WTC11 (cell line): Measurements from ENCODE around the gene GOLPH3.

Source experiments
- CREB1 ChIP-seq: sonication (generic); formaldehyde crosslinking; IDR thresholded peaks from 2 replicates; pipeline ENCODE4 v1.8.0; 2023; ENCODE audit warnings: mild to moderate bottlenecking, missing genetic modification reagents
- CTCF ChIP-seq: fragments of 200-600 bp; IDR thresholded peaks from 2 replicates; pipeline ENCODE4 v1.8.0; 2022; ENCODE audit warnings: antibody characterized with exemption
- E2F5 ChIP-seq: sonication (generic); formaldehyde crosslinking; IDR thresholded peaks from 2 replicates; pipeline ENCODE4 v1.8.1; 2022; ENCODE audit warnings: mild to moderate bottlenecking, moderate library complexity, missing genetic modification reagents
- FOXK1 ChIP-seq: sonication (generic); formaldehyde crosslinking; IDR thresholded peaks from 2 replicates; pipeline ENCODE4 v1.8.0; 2022; ENCODE audit warnings: mild to moderate bottlenecking, moderate library complexity, missing genetic modification reagents
- GABPB1 ChIP-seq: sonication (generic); formaldehyde crosslinking; IDR thresholded peaks from 2 replicates; pipeline ENCODE4 v1.8.1; 2023; ENCODE audit warnings: mild to moderate bottlenecking, missing genetic modification reagents
- PREB ChIP-seq: sonication (generic); formaldehyde crosslinking; IDR thresholded peaks from 2 replicates; pipeline ENCODE4 v1.8.1; 2022; ENCODE audit warnings: mild to moderate bottlenecking, missing genetic modification reagents, moderate library complexity, borderline replicate concordance
- ZNF138 ChIP-seq: sonication (generic); formaldehyde crosslinking; conservative IDR thresholded peaks from 2 replicates; pipeline ENCODE4 v1.8.1; 2022; ENCODE audit warnings: mild to moderate bottlenecking, moderate library complexity, missing genetic modification reagents
- ZNF317 ChIP-seq: sonication (generic); formaldehyde crosslinking; IDR thresholded peaks from 2 replicates; pipeline ENCODE4 v1.8.1; 2023; ENCODE audit warnings: low read depth, mild to moderate bottlenecking, moderate library complexity, missing genetic modification reagents, borderline replicate concordance
- ZNF416 ChIP-seq: fragments of 250-450 bp; sonication (Bioruptor Pico); IDR thresholded peaks from 2 replicates; pipeline ENCODE4 v1.9.0; 2021; ENCODE audit warnings: mild to moderate bottlenecking, inconsistent platforms

DNA sequence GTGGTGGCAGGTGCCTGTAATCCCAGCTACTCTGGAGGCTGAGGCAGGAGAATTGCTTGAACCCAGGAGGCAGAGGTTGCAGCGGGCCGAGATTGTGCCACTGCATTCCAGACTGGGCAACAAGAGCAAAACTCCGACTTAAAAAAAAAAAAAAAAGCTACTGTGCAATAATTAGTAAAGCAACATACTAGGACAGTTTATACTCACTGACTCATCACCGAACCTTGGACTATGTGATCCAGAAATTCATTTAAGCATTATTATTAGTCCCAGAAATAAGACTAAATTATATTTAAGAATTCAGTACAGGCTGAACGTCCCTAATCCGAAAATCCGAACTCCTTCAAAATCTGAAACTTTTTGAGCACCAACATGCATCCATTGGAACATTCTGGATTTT lies 37.8 kb downstream of the GOLPH3 start:
- TF ChIP-seq ZNF138 (CRISPR knock-in tag) (no peak), GABPB1 (CRISPR knock-in tag) (no peak), E2F5 (CRISPR knock-in tag) (no peak), CTCF (no peak), ZNF416 (CRISPR knock-in tag) (no peak), ZNF317 (no peak), CREB1 (CRISPR knock-in tag) (no peak), PREB (CRISPR knock-in tag) (no peak), FOXK1 (CRISPR knock-in tag) (no peak)
